ENCODE measurements around the gene TULP3. TPM values are rescaled to one million over a fixed set of nuclear protein-coding genes. Genes with fewer than 3 reads are reported as not detected.

TULP3 gene
- total and polyA plus RNA-seq, 2 of the 8 experiments (the other 6 are each of a cell fraction or from before 2014, with no cell fraction given), result 18.4 to 21.2 TPM

DNA sequence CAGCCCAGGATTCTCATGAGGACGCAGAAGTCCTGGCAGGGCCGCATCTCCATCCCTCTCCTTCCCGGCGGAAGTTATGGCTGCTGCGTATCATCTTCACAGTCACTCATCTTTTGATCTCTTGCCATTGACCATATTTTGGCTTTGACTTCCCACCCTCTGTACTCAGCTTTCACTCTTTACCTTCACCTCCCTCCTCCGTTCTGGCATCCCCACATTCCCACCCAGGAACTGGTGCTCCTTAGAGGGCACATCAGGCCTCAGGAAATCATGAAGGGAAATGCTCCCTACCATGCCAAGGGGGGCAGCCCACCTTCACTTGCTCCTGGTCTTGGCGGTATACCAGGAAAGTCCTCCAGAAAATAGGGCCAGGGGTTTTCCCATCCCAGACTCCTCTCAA, 35.1 kb upstream of the TULP3 start:
- ChIA-PET POLR2A (ENCODE audit: partially characterized antibody) (interaction anchor here (0.8 to 3.7 kb wide), 8 partner anchors 8 to 106 kb away, joined by 3 to 12 read pairs (median 4); partner anchors contain the start of gene TULP3), CTCF (ENCODE audit: partially characterized antibody) (interaction anchor here (1.2 to 6.5 kb wide), 7 partner anchors 9 to 172 kb away, joined by 4 to 84 read pairs (median 6); partner anchors contain the start of gene NRIP2)
- Histone ChIP-seq H3K9me3 (ENCODE audit: insufficient read depth in 2 of 2, low read depth in 1 of 2, low read length in 1 of 2) (no peaks in the 10 kb centered on the region), H3K56ac (replicated peaks; ENCODE audit: insufficient read length, low read depth, low read length) (no peak overlapping the region), H2BK15ac (ENCODE audit: low read length) (no peak overlapping the region), H2AK5ac (ENCODE audit: low read depth, low read length) (no peak overlapping the region), H3K18ac (ENCODE audit: extremely low read depth, low read length) (no peak overlapping the region), H3K4me1 (replicated peaks in 1 of 4; ENCODE audit: control insufficient read depth in 3 of 4, insufficient read depth in 4 of 4, low read length in 3 of 4) (peaks cover 0 to 6% (median under 1%) of the 10 kb centered on the region in 4 experiments; a peak in 4 of 7 replicates), H3K36me3 (ENCODE audit: control insufficient read depth in 2 of 4, insufficient read depth in 4 of 4, low read length in 3 of 4) (peaks cover 0 to 19% (median 12%) of the 10 kb centered on the region in 4 experiments; a peak in 4 of 8 replicates), H3K79me2 (ENCODE audit: control insufficient read depth in 1 of 2, insufficient read depth in 2 of 2, low read length in 2 of 2) (no peaks in the 10 kb centered on the region), H3K9ac (replicated peaks in 1 of 4; ENCODE audit: extremely low read depth in 1 of 4, low read depth in 3 of 4, low read length in 3 of 4) (no peak overlapping the region), H3K14ac (ENCODE audit: insufficient read length) (no peak overlapping the region), H4K8ac (ENCODE audit: extremely low read depth, insufficient read depth, low read length) (no peak overlapping the region), H2BK20ac (ENCODE audit: low read length) (no peak overlapping the region), H2BK5ac (ENCODE audit: low read depth, low read length) (no peak overlapping the region), H3K23ac (ENCODE audit: insufficient read length) (no peak overlapping the region), H3K4me3 (ENCODE audit: extremely low read depth in 1 of 4, insufficient read depth in 2 of 4, low read depth in 3 of 4, low read length in 4 of 4) (no peak overlapping the region), H3K27me3 (replicated peaks in 1 of 4; ENCODE audit: control insufficient read depth in 3 of 4, extremely low read depth in 1 of 4, insufficient read depth in 3 of 4, low read length in 3 of 4) (no peaks in the 10 kb centered on the region), H3K4ac (replicated peaks; ENCODE audit: insufficient read length, low read depth, low read length) (no peak overlapping the region), H2AFZ (ENCODE audit: low read length) (no peak overlapping the region), H4K5ac (ENCODE audit: insufficient read length, low read depth, low read length) (no peak overlapping the region), H4K20me1 (replicated peaks in 1 of 2; ENCODE audit: control insufficient read depth in 1 of 2, insufficient read depth in 2 of 2, low read length in 2 of 2) (peaks cover 3 to 5% of the 10 kb centered on the region in 2 experiments), H3K27ac (ENCODE audit: low read depth, low read length) (no peak overlapping the region), H2BK12ac (ENCODE audit: low read depth, low read length) (no peak overlapping the region), H3K79me1 (ENCODE audit: low read depth, low read length) (no peaks in the 10 kb centered on the region), H2BK120ac (replicated peaks; ENCODE audit: low read depth, low read length) (no peak overlapping the region), H3K23me2 (ENCODE audit: low read depth, low read length) (no peaks in the 10 kb centered on the region), H3K4me2 (ENCODE audit: insufficient read depth in 1 of 2, low read depth in 2 of 2, low read length in 2 of 2) (no peak overlapping the region), H4K91ac (replicated peaks; ENCODE audit: insufficient read length, low read length) (no peak overlapping the region)
- DNase-seq (ENCODE audit: low read depth in 1 of 2, low spot score in 2 of 2) (no peak), FAIRE-seq (no peak)
- 96% methylated on average over 7 of the region's 7 CpGs; no CpG with 5 or more reads in 1 of the 2 experiments for WGBS, 2 experiments (ENCODE audit: extremely low coverage in 1 of 2, insufficient coverage in 1 of 2, insufficient read length in 1 of 2, insufficient replicate concordance in 2 of 2, low coverage in 1 of 2, low lambda C conversion rate in 2 of 2, missing lambda C conversion rate in 1 of 2)
- no peak for TF ChIP-seq CHD2 (IDR thresholded peaks at IDR 0.05; ENCODE audit: low read length)
- TF ChIP-seq PHF8 (conservative IDR thresholded peaks at IDR 0.05; ENCODE audit: low read depth, low read length), result no peak
- no peak for TF ChIP-seq BCL11A (IDR thresholded peaks at IDR 0.05; ENCODE audit: low read depth in 2 of 2, low read length in 2 of 2)
- TF ChIP-seq EZH2 (IDR thresholded peaks at IDR 0.05; ENCODE audit: low read depth, low read length, severe bottlenecking), result no peak
- TF ChIP-seq RAD21 (IDR thresholded peaks at IDR 0.05 in 1 of 2, conservative IDR thresholded peaks at IDR 0.05 in 1 of 2; ENCODE audit: low read depth in 2 of 2, low read length in 2 of 2), result no peak
- TF ChIP-seq CBX8 (IDR thresholded peaks at IDR 0.05; ENCODE audit: borderline replicate concordance, low read depth, low read length), result no peak
- no peak for TF ChIP-seq SIRT6 (IDR thresholded peaks at IDR 0.05; ENCODE audit: low read length)
- TF ChIP-seq GABPA (IDR thresholded peaks at IDR 0.05; ENCODE audit: borderline replicate concordance, insufficient read depth, low read length), result no peak
- TF ChIP-seq POLR2A (IDR thresholded peaks at IDR 0.05; ENCODE audit: control extremely low read depth in 1 of 2, low read depth in 2 of 2, low read length in 2 of 2), result no peak
- TF ChIP-seq POLR2AphosphoS5 (IDR thresholded peaks at IDR 0.05; ENCODE audit: low read depth, low read length), result no peak
- TF ChIP-seq TAF7 (optimal IDR thresholded peaks at IDR 0.05; ENCODE audit: borderline replicate concordance, low read depth, low read length), result no peak
- TF ChIP-seq ATF3 (IDR thresholded peaks at IDR 0.05; ENCODE audit: insufficient read depth, low read depth, low read length), result no peak
- no peak for TF ChIP-seq SIN3A (conservative IDR thresholded peaks at IDR 0.05 in 1 of 2, IDR thresholded peaks at IDR 0.05 in 1 of 2; ENCODE audit: low read depth in 1 of 2, low read length in 2 of 2)
